GM18502 (cell line): Measurements from ENCODE around the gene ITSN1.
"Not testable (repeated sequence)": the region's sequence is repeated elsewhere in the genome, so short reads cannot be mapped to it uniquely, and the experiment has no call there.

Experiments
- ATAC-seq: cut with Tn5 transposase; IDR thresholded peaks from one replicate; pipeline ENCODE4 v1.9.1; 2021; ENCODE audit warnings: mild to moderate bottlenecking; ENCODE audit not compliant: unreplicated experiment, poor library complexity

The ITSN1 gene

GRCh38 chr21:33761441-33762036 lies 119.2 kb downstream of the ITSN1 start:
- no peak for ATAC-seq

DNA sequence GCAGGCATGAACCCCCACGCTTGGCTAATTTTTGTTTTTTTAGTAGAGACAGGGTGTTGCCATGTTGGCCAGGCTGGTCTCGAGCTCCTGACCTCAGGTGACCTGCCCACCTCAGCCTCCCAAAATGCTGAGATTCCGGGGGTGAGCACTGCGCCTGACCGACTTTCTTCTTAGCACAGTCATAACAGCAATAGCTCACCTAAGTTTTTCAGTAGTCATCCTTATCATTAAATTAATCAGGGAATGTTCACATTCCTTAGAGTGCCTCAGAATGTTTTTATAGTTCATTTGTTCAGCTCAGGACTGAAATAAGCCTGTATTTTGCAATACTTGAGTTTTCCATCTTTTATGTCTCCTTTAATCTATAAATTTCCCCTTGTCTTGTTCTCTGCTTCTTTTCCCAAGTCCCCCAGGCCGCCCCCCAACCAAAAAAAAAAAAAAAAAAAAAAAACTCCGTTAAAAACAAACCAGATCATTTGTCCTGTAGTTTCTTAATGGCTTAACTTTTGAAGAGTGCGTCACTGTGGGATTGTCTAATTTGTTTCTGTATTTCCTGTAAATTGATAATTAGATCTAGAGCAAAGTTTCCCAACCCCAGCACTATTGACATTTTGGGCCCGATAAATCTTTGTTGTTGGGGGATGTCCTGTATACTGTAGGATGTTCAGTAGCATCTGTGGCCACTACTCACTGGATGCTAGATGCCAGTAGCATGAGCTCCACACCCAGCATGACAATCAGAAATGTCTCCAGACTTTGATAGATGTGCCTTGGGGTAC lies 120.7 kb downstream of the ITSN1 start:
- no peak for ATAC-seq

DNA sequence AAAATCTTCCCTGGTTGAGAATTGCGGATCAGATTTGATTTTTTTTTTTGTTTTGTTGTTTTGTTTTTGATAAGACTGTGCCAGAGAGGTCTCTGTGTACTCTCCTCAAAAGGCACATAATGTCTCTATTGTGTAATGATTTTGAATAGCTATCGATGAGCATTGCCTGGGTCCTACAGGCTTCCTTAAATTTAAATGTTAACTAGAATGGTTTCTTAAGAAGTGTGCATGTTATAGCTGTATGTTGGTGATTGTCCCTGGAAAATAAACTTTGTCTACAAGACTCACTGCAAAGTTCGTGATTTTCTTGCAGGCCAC lies 121.2 kb downstream of the ITSN1 start:
- no peak for ATAC-seq

DNA sequence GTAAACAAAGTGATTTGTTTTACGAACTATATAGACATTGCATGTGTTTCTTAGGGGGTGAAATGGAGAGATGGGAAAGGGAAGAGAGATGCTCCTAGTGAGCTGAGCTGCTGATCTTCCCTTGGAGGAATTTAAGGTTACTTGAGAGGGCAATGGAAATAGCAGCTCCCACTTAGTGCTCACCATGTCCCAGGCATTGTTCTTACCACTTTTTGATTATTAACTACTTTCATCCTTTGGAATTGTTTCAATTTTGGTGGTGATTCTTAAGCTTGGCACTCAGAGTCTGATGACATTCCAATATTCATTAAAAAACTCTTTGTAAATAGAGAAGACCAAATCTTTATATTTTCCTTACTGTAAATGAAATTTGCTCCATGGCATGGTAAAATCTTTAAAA lies 124.9 kb downstream of the ITSN1 start:
- no peak for ATAC-seq

DNA sequence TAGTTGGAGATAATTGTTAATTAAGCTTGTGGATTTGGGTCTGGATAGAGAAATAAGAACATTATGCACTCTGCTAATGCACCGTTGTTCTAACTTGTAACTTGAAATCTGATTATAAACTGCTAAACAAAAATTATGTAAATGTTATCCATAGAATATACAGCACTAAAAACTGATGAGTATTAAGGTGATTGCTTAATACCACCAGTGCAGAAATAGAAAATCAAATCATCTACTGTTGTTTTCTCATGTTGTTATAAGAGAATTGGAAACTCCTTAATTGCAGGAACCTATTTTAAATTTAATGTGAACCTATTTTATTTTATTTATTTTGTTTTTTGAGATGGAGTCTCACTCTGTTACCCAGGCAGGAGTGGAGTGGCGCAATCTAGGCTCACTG lies 125.7 kb downstream of the ITSN1 start:
- ATAC-seq: no peak

DNA sequence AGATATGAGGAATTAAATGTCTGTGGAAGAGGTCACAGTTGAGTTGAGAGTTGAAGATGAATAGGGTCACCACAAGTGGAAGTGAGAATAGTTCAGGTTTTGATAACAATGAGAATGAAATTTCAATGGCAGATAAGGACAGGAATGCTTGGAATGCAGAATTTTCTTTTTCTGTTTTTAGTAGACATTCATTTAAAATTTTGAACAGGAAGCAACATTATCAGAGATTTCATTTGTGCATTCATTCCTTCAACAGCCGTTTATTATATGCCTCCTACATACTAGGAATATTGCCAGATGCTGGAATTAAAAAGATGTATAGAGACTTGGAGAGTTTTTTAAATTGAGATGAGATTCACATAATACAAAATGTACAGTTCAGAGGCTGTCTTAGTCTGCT lies 126.8 kb downstream of the ITSN1 start:
- ATAC-seq: no peak

DNA sequence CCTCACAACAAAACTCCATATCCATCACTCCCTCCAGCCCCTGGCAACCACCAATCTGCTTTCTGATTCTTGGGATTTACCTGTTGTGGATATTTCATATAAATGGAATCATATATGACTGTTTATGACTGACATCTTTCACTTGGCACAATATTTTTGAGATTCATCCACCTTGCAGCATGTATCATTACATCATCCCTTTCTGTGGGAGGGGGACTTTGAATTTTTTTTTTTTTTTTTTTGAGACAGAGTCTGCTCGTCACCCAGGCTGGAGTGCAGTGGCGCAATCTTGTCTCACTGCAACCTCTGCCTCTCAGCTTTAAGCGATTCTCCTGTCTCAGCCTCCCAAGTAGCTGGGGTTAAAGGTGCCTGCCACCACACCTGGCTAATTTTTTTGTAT lies 128.2 kb downstream of the ITSN1 start:
- no peak for ATAC-seq

- no peak for ATAC-seq
These were observed 129.7 kb downstream of the ITSN1 start for GRCh38 chr21:33771976-33772375.

GRCh38 chr21:33774551-33774950 lies 132.2 kb downstream of the ITSN1 start:
- ATAC-seq: no peak

DNA sequence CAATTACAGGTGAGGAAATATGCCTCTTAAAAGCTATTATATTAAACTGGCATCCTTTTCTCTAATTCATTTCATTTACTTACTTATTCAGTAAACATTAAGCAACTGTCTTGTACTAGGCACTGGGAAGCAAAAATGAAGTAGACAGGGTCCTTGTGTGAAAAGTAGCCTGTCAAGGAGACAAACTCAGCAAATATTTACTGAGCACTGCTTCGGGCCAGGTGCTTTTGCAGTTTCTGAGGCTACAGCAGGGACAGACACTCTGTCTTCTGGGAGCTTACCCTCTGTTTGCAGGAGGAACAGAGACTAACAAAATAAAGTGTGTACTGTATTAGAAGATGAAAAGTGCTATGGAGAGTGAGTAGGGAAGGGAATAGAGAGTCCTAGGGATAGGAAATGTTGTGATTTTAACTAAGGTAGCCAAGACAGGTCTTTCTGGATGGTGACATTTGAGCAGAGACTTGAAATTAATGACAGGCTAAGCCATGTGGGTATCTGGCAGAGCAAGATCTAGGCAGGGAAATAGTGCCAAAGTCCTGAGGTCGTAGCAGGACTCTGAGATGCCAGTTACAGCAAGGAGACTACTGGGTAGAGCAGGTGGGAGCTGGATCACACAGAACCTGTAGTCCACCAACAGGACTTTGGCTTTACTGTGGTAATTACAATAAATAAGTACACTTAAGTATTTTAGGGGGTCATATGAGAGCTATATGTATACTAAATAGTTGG lies 133.0 kb downstream of the ITSN1 start:
- ATAC-seq: no peak

DNA sequence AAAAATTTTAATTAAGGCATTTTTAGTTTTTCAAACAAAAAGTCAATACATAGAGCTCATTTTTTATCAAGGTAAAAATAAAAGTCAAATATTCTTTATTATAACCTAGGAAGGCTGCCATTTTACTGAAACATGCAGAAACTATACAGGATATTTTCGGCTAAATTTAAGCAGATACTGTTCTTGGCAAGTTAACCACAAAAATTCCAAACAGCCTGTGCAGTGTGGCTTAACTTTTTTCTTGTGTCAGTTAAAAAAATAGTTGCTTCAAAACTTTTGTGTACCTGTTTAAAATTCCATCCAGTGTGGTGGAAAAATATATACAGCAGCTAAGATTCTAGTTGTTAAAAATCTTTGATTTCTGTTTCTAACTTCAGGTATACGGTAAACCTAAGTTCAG lies 138.3 kb downstream of the ITSN1 start:
- ATAC-seq: no peak

DNA sequence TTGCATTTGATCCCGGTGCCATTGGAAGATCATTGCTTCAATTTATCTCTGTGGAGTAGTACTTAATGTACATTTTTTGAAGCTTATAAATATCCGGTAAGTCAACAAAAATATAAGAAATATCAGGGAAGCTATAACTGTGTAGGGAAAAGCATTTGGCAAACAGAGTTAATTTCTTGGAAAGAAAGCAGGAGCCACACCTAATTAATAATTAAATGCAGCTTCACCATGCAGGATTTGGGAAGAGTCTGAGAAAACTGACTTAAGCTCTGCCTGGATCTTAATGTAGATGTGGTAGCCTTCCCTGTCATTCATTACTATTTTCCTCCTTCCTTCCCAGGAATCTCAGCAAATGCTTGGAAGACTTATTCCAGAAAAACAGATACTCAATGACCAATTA lies 138.8 kb downstream of the ITSN1 start:
- no peak for ATAC-seq

- ATAC-seq: no peak
These were observed 141.1 kb downstream of the ITSN1 start for GRCh38 chr21:33783187-33783979.

DNA sequence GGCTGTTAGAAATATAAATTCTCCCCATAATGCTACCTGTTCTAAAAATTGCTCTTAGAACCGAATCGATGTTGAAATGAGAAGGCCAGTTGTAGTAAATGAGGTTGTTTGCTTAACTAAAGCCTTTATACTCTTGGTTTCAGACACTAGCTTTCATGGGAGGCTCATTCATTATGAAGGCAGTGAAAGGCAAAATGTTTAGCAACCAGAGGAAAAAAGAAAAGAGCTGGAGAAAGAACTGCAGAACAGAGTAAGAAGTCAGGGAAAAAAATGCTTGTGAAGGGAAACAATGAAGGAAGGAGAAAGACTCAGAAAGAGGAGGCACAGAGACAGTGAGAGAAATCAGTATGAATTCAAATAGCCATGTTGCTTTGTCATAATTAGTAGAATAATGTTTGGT lies 145.1 kb downstream of the ITSN1 start:
- ATAC-seq: no peak

GRCh38 chr21:33788438-33788837 lies 146.1 kb downstream of the ITSN1 start:
- not testable (repeated sequence) for ATAC-seq

DNA sequence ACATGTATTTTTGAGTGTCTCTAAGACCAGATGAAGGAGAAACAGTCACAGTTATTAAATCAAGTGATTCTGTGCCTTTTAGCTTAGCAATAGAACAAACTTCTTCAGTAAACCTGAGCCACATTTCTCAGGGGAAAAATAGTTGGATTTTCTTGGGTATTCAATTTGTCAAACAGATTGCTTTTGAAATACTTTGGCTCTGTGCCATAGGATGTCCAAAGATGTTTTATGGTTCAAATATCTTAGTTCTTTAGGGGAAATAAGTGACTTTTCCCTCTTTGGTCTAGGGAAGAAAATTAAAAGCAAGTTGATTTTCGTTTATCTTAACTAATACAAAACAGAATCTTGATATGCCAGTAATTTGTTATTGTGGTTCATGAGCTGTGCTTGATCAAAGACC lies 147.4 kb downstream of the ITSN1 start:
- no peak for ATAC-seq

DNA sequence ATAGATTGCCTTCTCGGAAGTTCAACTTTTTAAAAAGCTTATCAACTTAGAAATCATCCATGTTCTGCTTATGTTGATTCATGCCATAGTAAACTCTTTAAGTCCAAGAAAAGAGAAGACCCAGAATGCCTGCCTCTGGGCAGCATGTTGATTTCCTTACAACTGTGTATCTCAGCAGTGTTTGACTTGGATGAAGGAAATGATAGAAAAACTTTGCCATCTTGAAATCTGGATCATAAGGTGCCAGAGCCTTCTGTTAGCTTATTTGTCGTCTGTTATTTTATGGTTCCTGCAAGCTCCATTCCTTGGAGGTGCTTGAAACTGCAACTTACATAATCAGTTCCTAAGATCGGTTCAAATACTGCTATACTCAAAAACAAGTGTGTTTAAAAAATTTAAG lies 148.8 kb downstream of the ITSN1 start:
- no peak for ATAC-seq

- ATAC-seq: no peak
These were observed 152.3 kb downstream of the ITSN1 start for GRCh38 chr21:33794596-33794995.

DNA sequence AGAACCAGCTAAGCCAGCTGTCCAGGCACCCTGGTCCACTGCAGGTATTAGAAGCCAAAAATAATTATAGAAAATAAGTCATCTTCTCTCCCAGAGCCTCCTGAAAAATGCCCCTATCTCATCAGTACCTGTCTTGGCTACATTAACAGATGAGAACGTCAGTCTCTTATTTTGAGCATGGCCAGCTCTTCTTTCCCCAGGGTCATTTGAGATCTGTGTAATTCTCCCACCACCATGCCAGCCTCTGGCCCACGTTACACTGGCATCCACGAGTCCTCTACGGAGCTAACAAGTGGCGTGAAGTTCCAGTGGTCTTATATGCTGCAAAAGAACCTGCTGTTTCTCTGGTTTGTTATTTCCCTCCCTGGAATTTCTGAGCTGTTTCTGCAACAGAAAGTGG lies 155.3 kb downstream of the ITSN1 start:
- no peak for ATAC-seq

DNA sequence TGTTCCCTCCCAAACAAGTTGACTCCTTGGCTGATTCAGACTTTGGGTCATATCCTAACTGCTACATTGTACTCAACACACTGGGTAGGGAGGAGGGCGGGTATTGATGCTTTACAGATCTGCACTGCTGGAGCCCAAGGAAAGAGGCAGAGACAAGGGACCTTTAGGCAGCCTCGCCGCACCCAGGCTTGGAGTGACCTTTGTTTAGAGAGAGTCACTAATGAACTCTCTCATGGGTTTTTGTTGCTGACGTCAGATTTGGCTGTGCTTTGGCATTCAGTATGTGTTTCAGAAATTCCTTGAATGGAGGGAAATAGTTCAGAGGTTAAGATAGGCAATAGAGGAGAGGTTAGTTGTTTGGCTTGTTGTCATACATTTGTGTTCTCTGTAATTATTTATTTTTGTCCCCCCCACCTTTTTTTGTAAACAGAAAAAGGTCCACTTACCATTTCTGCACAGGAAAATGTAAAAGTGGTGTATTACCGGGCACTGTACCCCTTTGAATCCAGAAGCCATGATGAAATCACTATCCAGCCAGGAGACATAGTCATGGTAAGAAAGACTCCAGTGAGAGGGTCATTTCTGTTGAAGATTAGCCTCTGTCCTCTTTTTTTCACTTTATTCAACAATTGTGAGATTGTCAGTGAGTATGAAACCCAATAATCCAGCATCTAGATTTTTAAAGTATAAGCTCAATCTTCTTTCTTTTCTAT lies 157.2 kb downstream of the ITSN1 start:
- ATAC-seq: no peak
